HL-60 (cell line): ENCODE results near the gene TP53BP1.

ENCODE experiments used
- GABPA ChIP-seq: IDR thresholded peaks from 2 replicates; pipeline ENCODE4 v1.6.1; 2012; ENCODE audit warnings: low read depth
- POLR2AphosphoS5 ChIP-seq: IDR thresholded peaks from 2 replicates; pipeline ENCODE4 v1.6.1; 2012; ENCODE audit warnings: low read depth
- TF ChIP-seq, protein P1 (sequence below): IDR thresholded peaks from one replicate; pipeline ENCODE4 v1.5.1; 2011; ENCODE audit warnings: low read length, control low read depth, inconsistent platforms; ENCODE audit not compliant: insufficient read depth
- TF ChIP-seq, protein P2 (sequence below): IDR thresholded peaks from 2 replicates; pipeline ENCODE4 v1.6.1; 2012; ENCODE audit warnings: low read depth; ENCODE audit not compliant: insufficient replicate concordance

DNA sequence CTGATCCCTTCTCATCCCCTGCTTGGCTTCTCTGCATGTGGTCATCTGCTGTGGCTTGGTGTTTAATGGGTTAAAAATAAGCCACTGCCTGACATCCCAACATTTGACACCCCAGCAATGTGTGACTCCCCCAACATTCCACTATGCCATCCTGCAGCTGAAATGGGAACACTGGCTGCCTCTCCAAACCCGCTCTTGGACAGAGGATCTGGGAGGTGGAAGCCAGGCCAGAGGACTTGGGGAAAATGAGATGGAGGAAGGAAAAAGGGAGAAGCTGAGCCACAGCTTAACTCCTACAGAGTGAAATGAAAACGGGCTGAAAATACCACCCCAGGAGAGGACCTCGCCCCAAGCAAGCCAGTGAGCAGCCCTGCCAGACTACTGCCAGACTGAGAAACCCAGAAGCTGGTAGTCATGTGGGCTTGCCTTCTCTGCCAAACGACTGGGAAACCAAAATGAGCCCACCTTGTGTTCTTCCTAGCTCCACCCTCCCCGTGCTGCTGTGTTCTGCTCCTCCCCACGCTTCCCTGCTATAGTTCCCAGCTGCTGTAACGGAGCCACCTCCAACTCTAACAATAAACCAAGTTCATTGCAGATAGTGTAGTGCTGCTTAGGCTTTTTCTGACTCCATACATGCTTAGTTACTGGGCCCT, 38.2 kb upstream of the TP53BP1 start:
- TF ChIP-seq, protein P1, sequence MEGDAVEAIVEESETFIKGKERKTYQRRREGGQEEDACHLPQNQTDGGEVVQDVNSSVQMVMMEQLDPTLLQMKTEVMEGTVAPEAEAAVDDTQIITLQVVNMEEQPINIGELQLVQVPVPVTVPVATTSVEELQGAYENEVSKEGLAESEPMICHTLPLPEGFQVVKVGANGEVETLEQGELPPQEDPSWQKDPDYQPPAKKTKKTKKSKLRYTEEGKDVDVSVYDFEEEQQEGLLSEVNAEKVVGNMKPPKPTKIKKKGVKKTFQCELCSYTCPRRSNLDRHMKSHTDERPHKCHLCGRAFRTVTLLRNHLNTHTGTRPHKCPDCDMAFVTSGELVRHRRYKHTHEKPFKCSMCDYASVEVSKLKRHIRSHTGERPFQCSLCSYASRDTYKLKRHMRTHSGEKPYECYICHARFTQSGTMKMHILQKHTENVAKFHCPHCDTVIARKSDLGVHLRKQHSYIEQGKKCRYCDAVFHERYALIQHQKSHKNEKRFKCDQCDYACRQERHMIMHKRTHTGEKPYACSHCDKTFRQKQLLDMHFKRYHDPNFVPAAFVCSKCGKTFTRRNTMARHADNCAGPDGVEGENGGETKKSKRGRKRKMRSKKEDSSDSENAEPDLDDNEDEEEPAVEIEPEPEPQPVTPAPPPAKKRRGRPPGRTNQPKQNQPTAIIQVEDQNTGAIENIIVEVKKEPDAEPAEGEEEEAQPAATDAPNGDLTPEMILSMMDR = no peak
- TF ChIP-seq, protein P2, sequence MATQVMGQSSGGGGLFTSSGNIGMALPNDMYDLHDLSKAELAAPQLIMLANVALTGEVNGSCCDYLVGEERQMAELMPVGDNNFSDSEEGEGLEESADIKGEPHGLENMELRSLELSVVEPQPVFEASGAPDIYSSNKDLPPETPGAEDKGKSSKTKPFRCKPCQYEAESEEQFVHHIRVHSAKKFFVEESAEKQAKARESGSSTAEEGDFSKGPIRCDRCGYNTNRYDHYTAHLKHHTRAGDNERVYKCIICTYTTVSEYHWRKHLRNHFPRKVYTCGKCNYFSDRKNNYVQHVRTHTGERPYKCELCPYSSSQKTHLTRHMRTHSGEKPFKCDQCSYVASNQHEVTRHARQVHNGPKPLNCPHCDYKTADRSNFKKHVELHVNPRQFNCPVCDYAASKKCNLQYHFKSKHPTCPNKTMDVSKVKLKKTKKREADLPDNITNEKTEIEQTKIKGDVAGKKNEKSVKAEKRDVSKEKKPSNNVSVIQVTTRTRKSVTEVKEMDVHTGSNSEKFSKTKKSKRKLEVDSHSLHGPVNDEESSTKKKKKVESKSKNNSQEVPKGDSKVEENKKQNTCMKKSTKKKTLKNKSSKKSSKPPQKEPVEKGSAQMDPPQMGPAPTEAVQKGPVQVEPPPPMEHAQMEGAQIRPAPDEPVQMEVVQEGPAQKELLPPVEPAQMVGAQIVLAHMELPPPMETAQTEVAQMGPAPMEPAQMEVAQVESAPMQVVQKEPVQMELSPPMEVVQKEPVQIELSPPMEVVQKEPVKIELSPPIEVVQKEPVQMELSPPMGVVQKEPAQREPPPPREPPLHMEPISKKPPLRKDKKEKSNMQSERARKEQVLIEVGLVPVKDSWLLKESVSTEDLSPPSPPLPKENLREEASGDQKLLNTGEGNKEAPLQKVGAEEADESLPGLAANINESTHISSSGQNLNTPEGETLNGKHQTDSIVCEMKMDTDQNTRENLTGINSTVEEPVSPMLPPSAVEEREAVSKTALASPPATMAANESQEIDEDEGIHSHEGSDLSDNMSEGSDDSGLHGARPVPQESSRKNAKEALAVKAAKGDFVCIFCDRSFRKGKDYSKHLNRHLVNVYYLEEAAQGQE = no peak
- TF ChIP-seq GABPA (no peak), POLR2AphosphoS5 (no peak)
